ENCODE data around the gene EBP. TPM values are rescaled to one million over a fixed set of nuclear protein-coding genes. Genes with fewer than 3 reads are reported as not detected.
A peak's percentile ranks its signal among the peaks of the same experiment; 100 is the strongest.

Gene EBP
- total RNA-seq, 1 experiment from 2014 or later, result 141 TPM

GRCh38 chrX:48531358-48531959, 9.9 kb downstream of the EBP start:
- no peaks in the 10 kb centered on the region for H3K9me3 Mint-ChIP-seq (ENCODE audit: unreplicated experiment)
- Histone ChIP-seq H3K9me3 (no peaks in the 10 kb centered on the region), H3K36me3 (ENCODE audit: control insufficient read depth, insufficient read depth, low read length) (peaks cover 1% of the 10 kb centered on the region; the same call in 1 of the 2 replicates), H3K27me3 (replicated peaks; ENCODE audit: control insufficient read depth, insufficient read depth, low read length) (no peaks in the 10 kb centered on the region), H3K4me1 (0 out of 2 replicates have a peak, but pooled peaks cover 5% of the 10 kb centered on the region), H3K4me3 (ENCODE audit: low read depth, low read length) (no peak overlapping the region)
- H3K4me1 Mint-ChIP-seq (ENCODE audit: low read depth, unreplicated experiment), result peaks cover 10% of the 10 kb centered on the region
- BruUV-seq (replicated peaks), result no TSS peak
- H3K36me3 Mint-ChIP-seq (ENCODE audit: insufficient read depth, unreplicated experiment), result peaks cover 26% of the 10 kb centered on the region
- ChIA-PET CTCF (no interaction called here), POLR2A (no interaction called here)
- DNase-seq, result no peak
- intact Hi-C loops (cut with micrococcal nuclease; ENCODE audit: unreplicated experiment), result no loop called here
- TF ChIP-seq CTCF (IDR thresholded peaks at IDR 0.05; ENCODE audit: insufficient read depth in 1 of 2, low read depth in 1 of 2, low read length in 1 of 2, severe bottlenecking in 1 of 2, unreplicated experiment in 1 of 2), result no peak
- peak overlapping the region; percentile 49 for H3K27ac Mint-ChIP-seq (ENCODE audit: unreplicated experiment)
- no peaks in the 10 kb centered on the region for H3K27me3 Mint-ChIP-seq (ENCODE audit: insufficient read depth, unreplicated experiment)
- H3K4me3 Mint-ChIP-seq (ENCODE audit: unreplicated experiment), result peak overlapping the region; percentile 14

- TF ChIP-seq CTCF (IDR thresholded peaks at IDR 0.05; ENCODE audit: insufficient read depth in 1 of 2, low read depth in 1 of 2, low read length in 1 of 2, severe bottlenecking in 1 of 2, unreplicated experiment in 1 of 2), result no peak
- intact Hi-C loops (cut with micrococcal nuclease; ENCODE audit: unreplicated experiment), result no loop called here
- H3K4me1 Mint-ChIP-seq (ENCODE audit: low read depth, unreplicated experiment), result peaks cover 10% of the 10 kb centered on the region
- peaks cover 22% of the 10 kb centered on the region for H3K36me3 Mint-ChIP-seq (ENCODE audit: insufficient read depth, unreplicated experiment)
- POLR2A ChIA-PET, result no interaction called here
- CTCF ChIA-PET, result no interaction called here
- H3K4me1 ChIP-seq, result 0 out of 2 replicates have a peak, but pooled peaks cover 5% of the 10 kb centered on the region
- H3K27me3 Mint-ChIP-seq (ENCODE audit: insufficient read depth, unreplicated experiment), result no peaks in the 10 kb centered on the region
- no peaks in the 10 kb centered on the region for H3K9me3 Mint-ChIP-seq (ENCODE audit: unreplicated experiment)
- no peaks in the 10 kb centered on the region for H3K27me3 ChIP-seq (replicated peaks; ENCODE audit: control insufficient read depth, insufficient read depth, low read length)
- H3K4me3 Mint-ChIP-seq (ENCODE audit: unreplicated experiment), result no peak overlapping the region
- no peaks in the 10 kb centered on the region for H3K9me3 ChIP-seq
- H3K36me3 ChIP-seq (ENCODE audit: control insufficient read depth, insufficient read depth, low read length), result no peaks in the 10 kb centered on the region
- no peak for DNase-seq
- no peak overlapping the region for H3K4me3 ChIP-seq (ENCODE audit: low read depth, low read length)
- H3K27ac Mint-ChIP-seq (ENCODE audit: unreplicated experiment), result peak overlapping the region; percentile 49
- BruUV-seq (replicated peaks), result no TSS peak
Observed at GRCh38 chrX:48532161-48532560, 10.6 kb downstream of the EBP start.

GRCh38 chrX:48533165-48533564, 11.6 kb downstream of the EBP start:
- Mint-ChIP-seq H3K36me3 (ENCODE audit: insufficient read depth, unreplicated experiment) (peaks cover 21% of the 10 kb centered on the region), H3K9me3 (ENCODE audit: unreplicated experiment) (no peaks in the 10 kb centered on the region), H3K4me3 (ENCODE audit: unreplicated experiment) (no peak overlapping the region), H3K4me1 (ENCODE audit: low read depth, unreplicated experiment) (peaks cover 10% of the 10 kb centered on the region), H3K27me3 (ENCODE audit: insufficient read depth, unreplicated experiment) (no peaks in the 10 kb centered on the region), H3K27ac (ENCODE audit: unreplicated experiment) (no peak overlapping the region)
- Histone ChIP-seq H3K36me3 (ENCODE audit: control insufficient read depth, insufficient read depth, low read length) (no peaks in the 10 kb centered on the region), H3K27me3 (replicated peaks; ENCODE audit: control insufficient read depth, insufficient read depth, low read length) (no peaks in the 10 kb centered on the region), H3K4me1 (0 out of 2 replicates have a peak, but pooled peaks cover 5% of the 10 kb centered on the region), H3K9me3 (no peaks in the 10 kb centered on the region), H3K4me3 (ENCODE audit: low read depth, low read length) (no peak overlapping the region)
- DNase-seq, result no peak
- intact Hi-C loops (cut with micrococcal nuclease; ENCODE audit: unreplicated experiment), result no loop called here
- ChIA-PET CTCF (no interaction called here), POLR2A (no interaction called here)
- no TSS peak for BruUV-seq (replicated peaks)
- TF ChIP-seq CTCF (IDR thresholded peaks at IDR 0.05; ENCODE audit: insufficient read depth in 1 of 2, low read depth in 1 of 2, low read length in 1 of 2, severe bottlenecking in 1 of 2, unreplicated experiment in 1 of 2), result no peak

Data from Caco-2 (cell line).